ENCODE results near the gene UNC45B. TPM values are rescaled to one million over a fixed set of nuclear protein-coding genes. Genes with fewer than 3 reads are reported as not detected.

The UNC45B gene
- total and polyA plus RNA-seq, 2 donors (not counting 3 experiments of a cell fraction or from before 2014, with no cell fraction given): not detected

- H3K9ac ChIP-seq (replicated peaks; ENCODE audit: extremely low read depth, insufficient read depth, low read length): no peak overlapping the region
- peaks cover 10 to 21% of the 10 kb centered on the region in 2 experiments for H3K27me3 ChIP-seq (ENCODE audit: control insufficient read depth in 2 of 2, insufficient read depth in 2 of 2, low read length in 2 of 2)
- H3K79me2 ChIP-seq (ENCODE audit: control insufficient read depth, insufficient read depth, low read length): no peaks in the 10 kb centered on the region
- no peaks in the 10 kb centered on the region for H3K9me1 ChIP-seq (replicated peaks; ENCODE audit: control insufficient read depth, extremely low read depth, insufficient read depth, low read length)
- H3K4me1 ChIP-seq (ENCODE audit: control insufficient read depth, extremely low read depth, insufficient read depth, low read length): no peaks in the 10 kb centered on the region
- no peaks in the 10 kb centered on the region for H4K20me1 ChIP-seq (replicated peaks; ENCODE audit: control insufficient read depth, extremely low read depth, insufficient read depth, low read length)
- no peak overlapping the region for H3K4me2 ChIP-seq (ENCODE audit: insufficient read depth, low read length)
- no peaks in the 10 kb centered on the region for H3K36me3 ChIP-seq (ENCODE audit: control insufficient read depth in 2 of 2, extremely low read depth in 1 of 2, insufficient read depth in 2 of 2, low read length in 2 of 2)
- dilution Hi-C loops (cut with MboI; ENCODE audit: extremely low pct_ligation_motif_present, low sequenced_read_pairs): no loop called here
- H3K27ac ChIP-seq (ENCODE audit: insufficient read depth, low read depth, low read length): no peak overlapping the region
- POLR2A ChIA-PET: no interaction called here
- TF ChIP-seq GATA2 (IDR thresholded peaks at IDR 0.05; ENCODE audit: insufficient read depth, insufficient read length, low read depth, low read length) (no peak), MAX (IDR thresholded peaks at IDR 0.05; ENCODE audit: insufficient read depth, insufficient read length) (no peak), FOS (IDR thresholded peaks at IDR 0.05; ENCODE audit: borderline replicate concordance, insufficient read depth, low read length) (no peak), EZH2 (IDR thresholded peaks at IDR 0.05; ENCODE audit: borderline replicate concordance, low read depth, low read length, severe bottlenecking) (no peak), POLR2AphosphoS5 (IDR thresholded peaks at IDR 0.05; ENCODE audit: insufficient read depth, low read depth, low read length) (no peak), JUN (IDR thresholded peaks at IDR 0.05; ENCODE audit: borderline replicate concordance, insufficient read depth, insufficient read length, low read depth) (no peak), POLR2A (IDR thresholded peaks at IDR 0.05; ENCODE audit: low read depth, low read length) (no peak), MYC (IDR thresholded peaks at IDR 0.05; ENCODE audit: low read depth, low read length) (no peak)
- TF ChIP-seq, protein P1, sequence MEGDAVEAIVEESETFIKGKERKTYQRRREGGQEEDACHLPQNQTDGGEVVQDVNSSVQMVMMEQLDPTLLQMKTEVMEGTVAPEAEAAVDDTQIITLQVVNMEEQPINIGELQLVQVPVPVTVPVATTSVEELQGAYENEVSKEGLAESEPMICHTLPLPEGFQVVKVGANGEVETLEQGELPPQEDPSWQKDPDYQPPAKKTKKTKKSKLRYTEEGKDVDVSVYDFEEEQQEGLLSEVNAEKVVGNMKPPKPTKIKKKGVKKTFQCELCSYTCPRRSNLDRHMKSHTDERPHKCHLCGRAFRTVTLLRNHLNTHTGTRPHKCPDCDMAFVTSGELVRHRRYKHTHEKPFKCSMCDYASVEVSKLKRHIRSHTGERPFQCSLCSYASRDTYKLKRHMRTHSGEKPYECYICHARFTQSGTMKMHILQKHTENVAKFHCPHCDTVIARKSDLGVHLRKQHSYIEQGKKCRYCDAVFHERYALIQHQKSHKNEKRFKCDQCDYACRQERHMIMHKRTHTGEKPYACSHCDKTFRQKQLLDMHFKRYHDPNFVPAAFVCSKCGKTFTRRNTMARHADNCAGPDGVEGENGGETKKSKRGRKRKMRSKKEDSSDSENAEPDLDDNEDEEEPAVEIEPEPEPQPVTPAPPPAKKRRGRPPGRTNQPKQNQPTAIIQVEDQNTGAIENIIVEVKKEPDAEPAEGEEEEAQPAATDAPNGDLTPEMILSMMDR (IDR thresholded peaks at IDR 0.05; ENCODE audit: extremely low read depth in 1 of 2, insufficient read depth in 1 of 2, low read depth in 1 of 2, low read length in 2 of 2): no peak
- FAIRE-seq (no peak), DNase-seq (ENCODE audit: low read depth, low spot score) (no peak)
- no TSS peak for BruUV-seq (replicated peaks)
- intact Hi-C loops (cut with micrococcal nuclease): no loop called here
- H3K9me3 ChIP-seq (replicated peaks; ENCODE audit: control insufficient read depth, insufficient read depth, low read length): no peaks in the 10 kb centered on the region
- no peak overlapping the region for H2AFZ ChIP-seq (ENCODE audit: low read depth, low read length)
- no peak overlapping the region for H3K4me3 ChIP-seq (replicated peaks in 1 of 3; ENCODE audit: insufficient read depth in 1 of 3, low read depth in 1 of 3, low read length in 3 of 3)
- CTCF ChIA-PET: no interaction called here
Measured at GRCh38 chr17:35214192-35214591, 66.6 kb downstream of the UNC45B start.

All from endothelial cell of umbilical vein (primary cell).